Vagina (tissue), 2 donors: ENCODE measurements around the gene CEND1.

Experiments used
- POLR2A ChIP-seq, 2 donors: fragments of 450-650 bp; IDR thresholded peaks; one replicate each; pipeline ENCODE4 v1.6.1; 2017; ENCODE audit warnings: antibody characterized with exemption in 2 of 2, mild to moderate bottlenecking in 2 of 2, moderate library complexity in 2 of 2
- POLR2AphosphoS5 ChIP-seq, 2 donors: sonication (generic); formaldehyde crosslinking; IDR thresholded peaks; one replicate each; pipeline ENCODE4 v1.9.0; 2017; ENCODE audit warnings: antibody characterized with exemption in 2 of 2, mild to moderate bottlenecking in 2 of 2, low read depth in 1 of 2; ENCODE audit not compliant: insufficient read depth in 1 of 2
- TF ChIP-seq, protein P1 (sequence below), 3 experiments: fragments of 450-650 bp in 2 of 3; fragments of 200-600 bp in 1 of 3; sonication (generic) in 1 of 3; IDR thresholded peaks; one replicate each; pipeline ENCODE4 v1.5.1; 2017 to 2019; ENCODE audit warnings: antibody characterized with exemption in 3 of 3, mild to moderate bottlenecking in 2 of 3, moderate library complexity in 2 of 3

DNA sequence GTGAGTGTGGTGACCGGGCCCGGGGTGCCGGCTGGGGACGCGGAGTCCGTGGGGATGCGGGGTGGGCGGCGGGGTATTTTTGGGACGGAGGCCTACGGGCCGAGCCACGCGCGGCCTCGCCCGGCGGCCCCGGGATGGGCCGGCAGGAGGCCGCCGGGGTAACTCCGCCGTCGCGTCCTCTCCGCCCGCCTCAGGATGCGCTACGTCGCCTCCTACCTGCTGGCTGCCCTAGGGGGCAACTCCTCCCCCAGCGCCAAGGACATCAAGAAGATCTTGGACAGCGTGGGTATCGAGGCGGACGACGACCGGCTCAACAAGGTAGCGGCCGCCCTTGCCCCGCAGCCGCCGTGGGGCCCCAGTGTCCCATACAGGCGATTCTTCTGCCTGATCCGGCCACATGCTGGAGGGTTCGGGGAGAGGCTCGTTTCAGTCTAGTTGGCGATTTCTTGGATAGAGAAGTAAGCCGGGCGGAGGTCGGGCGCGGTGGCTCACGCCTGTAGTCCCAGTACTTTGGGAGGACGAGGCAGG, 20.2 kb upstream of the CEND1 start:
- TF ChIP-seq, protein P1, sequence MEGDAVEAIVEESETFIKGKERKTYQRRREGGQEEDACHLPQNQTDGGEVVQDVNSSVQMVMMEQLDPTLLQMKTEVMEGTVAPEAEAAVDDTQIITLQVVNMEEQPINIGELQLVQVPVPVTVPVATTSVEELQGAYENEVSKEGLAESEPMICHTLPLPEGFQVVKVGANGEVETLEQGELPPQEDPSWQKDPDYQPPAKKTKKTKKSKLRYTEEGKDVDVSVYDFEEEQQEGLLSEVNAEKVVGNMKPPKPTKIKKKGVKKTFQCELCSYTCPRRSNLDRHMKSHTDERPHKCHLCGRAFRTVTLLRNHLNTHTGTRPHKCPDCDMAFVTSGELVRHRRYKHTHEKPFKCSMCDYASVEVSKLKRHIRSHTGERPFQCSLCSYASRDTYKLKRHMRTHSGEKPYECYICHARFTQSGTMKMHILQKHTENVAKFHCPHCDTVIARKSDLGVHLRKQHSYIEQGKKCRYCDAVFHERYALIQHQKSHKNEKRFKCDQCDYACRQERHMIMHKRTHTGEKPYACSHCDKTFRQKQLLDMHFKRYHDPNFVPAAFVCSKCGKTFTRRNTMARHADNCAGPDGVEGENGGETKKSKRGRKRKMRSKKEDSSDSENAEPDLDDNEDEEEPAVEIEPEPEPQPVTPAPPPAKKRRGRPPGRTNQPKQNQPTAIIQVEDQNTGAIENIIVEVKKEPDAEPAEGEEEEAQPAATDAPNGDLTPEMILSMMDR (IDR thresholded peaks at IDR 0.05): no peak
- TF ChIP-seq POLR2A (IDR thresholded peaks at IDR 0.05) (no peak), POLR2AphosphoS5 (IDR thresholded peaks at IDR 0.05; ENCODE audit: insufficient read depth in 1 of 2, low read depth in 1 of 2) (no peak)
